DOHH2 (cell line): ENCODE data around the gene KITLG.

ENCODE experiments used
- H3F3A ChIP-seq: fragments of 200-600 bp; sonication (generic), shearing (Covaris generic); 2 replicates; pipeline ENCODE4 v1.6.0; 2016; ENCODE audit warnings: antibody characterized with exemption, mild to moderate bottlenecking; ENCODE audit not compliant: control insufficient read depth, insufficient read depth
- H3K27ac ChIP-seq: fragments of 200-600 bp; sonication (generic); 2 replicates; pipeline ENCODE4 v1.5.1; 2014; ENCODE audit warnings: low read depth, mild to moderate bottlenecking, low read length, moderate library complexity
- H3K27me3 ChIP-seq: fragments of 200-600 bp; sonication (generic); 2 replicates; pipeline ENCODE4 v1.6.1; 2014; ENCODE audit warnings: mild to moderate bottlenecking, low read length, mixed read lengths; ENCODE audit not compliant: control insufficient read depth
- H3K36me3 ChIP-seq: fragments of 200-600 bp; sonication (generic); 2 replicates; pipeline ENCODE4 v1.6.1; 2014; ENCODE audit warnings: mild to moderate bottlenecking, low read length, moderate library complexity, mixed read lengths; ENCODE audit not compliant: control insufficient read depth
- H3K4me1 ChIP-seq: fragments of 200-600 bp; sonication (generic); 2 replicates; pipeline ENCODE4 v1.6.1; 2014; ENCODE audit warnings: mild to moderate bottlenecking, low read length, mixed read lengths; ENCODE audit not compliant: control insufficient read depth
- H3K4me2 ChIP-seq: fragments of 200-600 bp; sonication (generic); 2 replicates; pipeline ENCODE4 v1.6.0; 2014; ENCODE audit warnings: mild to moderate bottlenecking, low read length, moderate library complexity
- H3K4me3 ChIP-seq: fragments of 200-600 bp; sonication (generic); 2 replicates; pipeline ENCODE4 v1.5.1; 2014; ENCODE audit warnings: mild to moderate bottlenecking, low read length, mixed read lengths
- H3K79me2 ChIP-seq: fragments of 200-600 bp; sonication (generic); 2 replicates; pipeline ENCODE4 v1.6.1; 2014; ENCODE audit warnings: mild to moderate bottlenecking, low read length, mixed read lengths; ENCODE audit not compliant: control insufficient read depth
- H3K9me2 ChIP-seq: fragments of 200-600 bp; sonication (generic); replicated peaks from 2 replicates; pipeline ENCODE4 v1.6.1; 2014; ENCODE audit warnings: mild to moderate bottlenecking, low read length, mixed read lengths; ENCODE audit not compliant: control insufficient read depth
- H3K9me3 ChIP-seq: fragments of 200-600 bp; sonication (generic); 2 replicates; pipeline ENCODE4 v1.6.1; 2014; ENCODE audit warnings: antibody characterized with exemption, low read length, mixed read lengths; ENCODE audit not compliant: control insufficient read depth, insufficient read depth
- H4K20me1 ChIP-seq: fragments of 200-600 bp; sonication (generic); 2 replicates; pipeline ENCODE4 v1.6.0; 2014; ENCODE audit warnings: low read depth, mild to moderate bottlenecking, antibody characterized with exemption, low read length, moderate library complexity; ENCODE audit not compliant: control insufficient read depth, insufficient read depth
- CTCF ChIP-seq: fragments of 200-600 bp; sonication (generic); IDR thresholded peaks from one replicate; pipeline ENCODE4 v1.5.1; 2014; ENCODE audit warnings: antibody characterized with exemption, mild to moderate bottlenecking, low read depth, low read length; ENCODE audit not compliant: poor library complexity, severe bottlenecking
- EZH2phosphoT487 ChIP-seq: fragments of 200-600 bp; sonication (generic); IDR thresholded peaks from 2 replicates; pipeline ENCODE4 v1.6.1; 2017; ENCODE audit warnings: borderline replicate concordance, mild to moderate bottlenecking, antibody characterized with exemption, low read length, moderate library complexity, mixed read lengths

Gene KITLG

GRCh38 chr12:88505696-88506095 is 74.6 kb downstream of the KITLG start:
- Histone ChIP-seq H3K36me3 (no peaks in the 10 kb centered on the region), H3K9me2 (no peaks in the 10 kb centered on the region), H3F3A (no peaks in the 10 kb centered on the region), H3K4me3 (no peak overlapping the region), H3K27me3 (no peaks in the 10 kb centered on the region), H3K4me2 (no peak overlapping the region), H3K4me1 (no peaks in the 10 kb centered on the region), H4K20me1 (no peaks in the 10 kb centered on the region), H3K9me3 (no peaks in the 10 kb centered on the region), H3K27ac (no peak overlapping the region), H3K79me2 (no peaks in the 10 kb centered on the region)
- TF ChIP-seq EZH2phosphoT487 (no peak), CTCF (no peak)

- H3F3A ChIP-seq = no peaks in the 10 kb centered on the region
- no peaks in the 10 kb centered on the region for H3K36me3 ChIP-seq
- no peaks in the 10 kb centered on the region for H3K27me3 ChIP-seq
- no peak overlapping the region for H3K4me2 ChIP-seq
- no peaks in the 10 kb centered on the region for H4K20me1 ChIP-seq
- no peaks in the 10 kb centered on the region for H3K79me2 ChIP-seq
- no peak for TF ChIP-seq CTCF
- no peak for TF ChIP-seq EZH2phosphoT487
- no peak overlapping the region for H3K4me3 ChIP-seq
- H3K27ac ChIP-seq = no peak overlapping the region
- H3K9me3 ChIP-seq = no peaks in the 10 kb centered on the region
- no peaks in the 10 kb centered on the region for H3K4me1 ChIP-seq
- H3K9me2 ChIP-seq = no peaks in the 10 kb centered on the region
Measured at GRCh38 chr12:88503281-88503703, 77.0 kb downstream of the KITLG start.

- H3K4me1 ChIP-seq = no peaks in the 10 kb centered on the region
- no peak overlapping the region for H3K4me2 ChIP-seq
- no peaks in the 10 kb centered on the region for H3K79me2 ChIP-seq
- H3K36me3 ChIP-seq = no peaks in the 10 kb centered on the region
- H3K4me3 ChIP-seq = no peak overlapping the region
- no peak overlapping the region for H3K27ac ChIP-seq
- no peaks in the 10 kb centered on the region for H3K9me3 ChIP-seq
- H4K20me1 ChIP-seq = no peaks in the 10 kb centered on the region
- TF ChIP-seq EZH2phosphoT487 (no peak), CTCF (no peak)
- no peaks in the 10 kb centered on the region for H3F3A ChIP-seq
- H3K9me2 ChIP-seq = no peaks in the 10 kb centered on the region
- H3K27me3 ChIP-seq = no peaks in the 10 kb centered on the region
Measured at GRCh38 chr12:88501972-88502938, 78.0 kb downstream of the KITLG start.
